Measurements from ENCODE around the gene NR1H4.
"Not testable (repeated sequence)": the region's sequence is repeated elsewhere in the genome, so short reads cannot be mapped to it uniquely, and the experiment has no call there.

Gene NR1H4

DNA sequence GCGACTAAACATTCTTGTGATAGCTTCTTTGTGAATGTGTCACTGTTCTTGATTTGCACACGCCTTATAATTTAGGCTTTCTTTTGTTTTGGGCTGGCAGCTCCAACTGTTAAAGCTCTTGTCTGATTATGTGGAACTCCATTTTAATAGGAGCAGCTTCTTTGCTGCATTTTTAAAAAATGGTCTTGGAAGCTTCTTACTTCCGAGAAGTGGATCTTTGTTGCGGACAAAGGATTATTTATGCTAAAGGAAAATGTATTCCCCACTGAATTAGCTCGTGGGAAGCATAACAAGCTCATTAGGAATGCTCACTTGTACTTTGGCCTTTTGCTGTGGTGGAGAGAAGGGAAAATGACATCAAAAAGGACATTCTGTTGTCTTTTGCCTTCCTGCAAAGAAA is 119.8 kb downstream of the NR1H4 start:
- DNase-seq (ENCODE audit: low spot score) = no peak
- CTCF ChIA-PET = interaction anchor here (0.7 kb wide), 1 partner anchor 14 kb away, joined by 3 read pairs; no protein-coding TSS in a partner anchor
- POLR2A ChIA-PET (ENCODE audit: low non-redundant PET) = interaction anchor here (0.6 kb wide), 1 partner anchor 102 kb away, joined by 4 read pairs; no protein-coding TSS in a partner anchor

DNA sequence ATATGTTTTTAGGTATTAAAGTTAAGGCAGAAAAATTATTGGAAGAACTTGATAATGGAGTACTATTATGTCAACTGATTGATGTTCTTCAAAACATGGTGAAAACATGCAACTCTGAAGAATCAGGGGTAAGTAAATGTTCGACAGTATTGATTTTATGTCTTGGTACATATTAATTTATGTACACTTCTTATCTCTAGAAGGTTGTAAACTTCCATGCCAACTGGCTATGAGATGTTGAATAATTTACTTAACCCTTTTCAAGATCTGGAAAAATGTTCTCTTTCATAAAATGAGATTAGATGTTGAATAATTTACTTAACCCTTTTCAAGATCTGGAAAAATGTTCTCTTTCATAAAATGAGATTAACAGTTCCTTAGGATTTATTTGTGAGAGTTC is 128.0 kb downstream of the NR1H4 start:
- ChIA-PET POLR2A (ENCODE audit: low non-redundant PET) (no interaction called here), CTCF (no interaction called here)
- TF ChIP-seq, protein P1, sequence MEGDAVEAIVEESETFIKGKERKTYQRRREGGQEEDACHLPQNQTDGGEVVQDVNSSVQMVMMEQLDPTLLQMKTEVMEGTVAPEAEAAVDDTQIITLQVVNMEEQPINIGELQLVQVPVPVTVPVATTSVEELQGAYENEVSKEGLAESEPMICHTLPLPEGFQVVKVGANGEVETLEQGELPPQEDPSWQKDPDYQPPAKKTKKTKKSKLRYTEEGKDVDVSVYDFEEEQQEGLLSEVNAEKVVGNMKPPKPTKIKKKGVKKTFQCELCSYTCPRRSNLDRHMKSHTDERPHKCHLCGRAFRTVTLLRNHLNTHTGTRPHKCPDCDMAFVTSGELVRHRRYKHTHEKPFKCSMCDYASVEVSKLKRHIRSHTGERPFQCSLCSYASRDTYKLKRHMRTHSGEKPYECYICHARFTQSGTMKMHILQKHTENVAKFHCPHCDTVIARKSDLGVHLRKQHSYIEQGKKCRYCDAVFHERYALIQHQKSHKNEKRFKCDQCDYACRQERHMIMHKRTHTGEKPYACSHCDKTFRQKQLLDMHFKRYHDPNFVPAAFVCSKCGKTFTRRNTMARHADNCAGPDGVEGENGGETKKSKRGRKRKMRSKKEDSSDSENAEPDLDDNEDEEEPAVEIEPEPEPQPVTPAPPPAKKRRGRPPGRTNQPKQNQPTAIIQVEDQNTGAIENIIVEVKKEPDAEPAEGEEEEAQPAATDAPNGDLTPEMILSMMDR (conservative IDR thresholded peaks at IDR 0.05; ENCODE audit: low read depth) = no peak
- no peak overlapping the region for H3K27ac ChIP-seq
- no peak for DNase-seq (ENCODE audit: low spot score)

More for the DNA sequence above, 119.8 kb downstream of the NR1H4 start:
- TF ChIP-seq, protein P1 (conservative IDR thresholded peaks at IDR 0.05; ENCODE audit: low read depth) = no peak
- no peak overlapping the region for H3K27ac ChIP-seq

DNA sequence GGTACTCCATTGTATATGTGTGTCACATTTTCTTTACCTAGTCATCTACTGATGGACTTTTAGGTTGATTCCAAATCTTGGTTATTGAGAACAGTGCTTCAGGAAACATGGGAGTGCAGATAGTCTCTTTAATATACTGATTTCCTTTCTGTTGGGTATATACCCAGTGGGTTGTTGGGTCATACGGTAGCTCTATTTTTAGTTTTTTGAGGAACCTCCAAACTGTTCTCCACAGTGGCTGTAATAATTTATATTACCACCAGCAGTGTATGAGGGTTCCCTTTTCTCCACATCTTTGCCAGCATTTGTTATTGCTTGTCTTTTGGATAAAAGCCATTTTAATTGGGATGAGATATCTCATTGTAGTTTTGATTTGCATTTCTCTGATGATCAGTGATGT is 129.3 kb downstream of the NR1H4 start:
- CTCF ChIA-PET; DNase-seq (ENCODE audit: low spot score); POLR2A ChIA-PET (ENCODE audit: low non-redundant PET); H3K27ac ChIP-seq: not testable (repeated sequence)

DNA sequence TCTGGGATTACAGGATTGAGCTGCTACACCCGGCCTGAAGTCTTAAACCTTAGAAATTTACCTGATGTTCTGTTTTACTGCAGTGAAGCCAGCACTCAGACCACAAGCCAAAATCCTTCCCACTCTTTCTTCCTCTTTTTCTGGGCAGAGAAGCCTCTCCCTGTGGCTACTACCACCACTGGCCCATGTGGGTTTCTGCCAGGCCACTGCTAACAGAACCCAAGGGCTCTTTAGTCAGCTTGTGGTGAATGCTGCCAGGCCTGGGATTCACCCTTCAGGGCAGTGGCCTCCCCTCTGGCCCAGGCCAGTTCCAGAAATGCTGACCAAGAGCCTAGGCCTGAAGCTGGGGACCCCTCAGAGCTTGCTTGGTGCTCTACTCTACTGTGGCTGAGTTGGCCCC is 135.1 kb downstream of the NR1H4 start:
- ChIA-PET CTCF (no interaction called here), POLR2A (ENCODE audit: low non-redundant PET) (no interaction called here)
- H3K27ac ChIP-seq = no peak overlapping the region
- TF ChIP-seq, protein P1 (conservative IDR thresholded peaks at IDR 0.05; ENCODE audit: low read depth) = no peak
- no peak for DNase-seq (ENCODE audit: low spot score)

DNA sequence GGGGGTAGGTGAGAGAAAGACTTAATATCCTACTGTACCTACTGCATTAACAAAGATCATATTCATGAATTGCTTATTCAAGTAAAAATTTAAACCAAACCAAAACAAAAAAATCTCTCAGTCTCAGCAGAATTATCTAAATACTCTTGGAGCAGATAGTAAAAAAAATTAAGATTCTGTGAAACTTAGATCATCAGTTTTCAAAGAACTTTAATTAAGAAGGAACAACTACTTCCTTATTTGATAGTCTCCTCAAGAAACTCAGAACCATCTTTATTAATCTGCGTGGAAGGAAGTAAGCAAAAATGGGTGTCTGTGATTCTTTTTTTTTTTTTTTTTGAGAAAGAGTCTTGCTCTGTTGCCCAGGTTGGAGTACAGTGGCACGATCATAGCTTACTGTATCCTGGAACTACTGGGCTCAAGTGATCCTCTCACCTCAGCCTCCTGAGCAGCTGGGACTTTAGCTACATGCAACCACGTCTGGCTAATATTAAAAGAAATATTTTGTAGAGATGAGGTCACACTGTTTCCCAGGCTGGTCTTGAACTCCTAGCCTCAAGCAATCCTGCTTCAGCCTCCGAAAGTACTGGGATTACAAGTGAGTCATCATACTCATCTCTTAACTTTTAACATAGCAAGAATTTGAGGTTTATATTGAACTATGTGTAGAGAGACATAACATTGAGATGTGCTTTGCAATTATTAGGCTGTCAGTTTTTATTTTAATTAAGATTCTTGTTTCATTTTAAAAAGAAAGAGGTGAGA is 137.2 kb downstream of the NR1H4 start:
- TF ChIP-seq, protein P1 (conservative IDR thresholded peaks at IDR 0.05; ENCODE audit: low read depth) = no peak
- H3K27ac ChIP-seq = no peak overlapping the region
- no peak for DNase-seq (ENCODE audit: low spot score)
- POLR2A ChIA-PET (ENCODE audit: low non-redundant PET) = no interaction called here
- CTCF ChIA-PET = interaction anchor here (0.5 kb wide), 1 partner anchor 1136 kb away, joined by 3 read pairs; no protein-coding TSS in a partner anchor

DNA sequence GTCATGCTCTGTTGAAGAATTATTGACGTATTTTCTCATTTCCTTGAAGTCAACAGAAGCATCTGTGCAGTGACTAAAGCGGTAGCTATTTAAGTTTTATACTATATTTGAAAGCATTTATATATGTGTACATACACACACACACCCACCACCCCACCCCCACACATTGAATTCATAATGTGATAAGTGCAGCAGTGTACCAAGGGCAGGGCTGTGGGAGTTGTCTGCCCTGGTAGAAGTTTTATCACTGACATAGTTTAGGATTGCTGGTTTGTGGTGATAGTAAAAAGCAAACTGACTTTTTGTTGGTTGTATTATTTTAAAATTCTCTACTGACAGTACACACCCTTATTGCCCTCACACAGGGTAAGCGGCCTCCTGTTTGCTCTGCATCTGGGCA is 138.9 kb downstream of the NR1H4 start:
- no peak overlapping the region for H3K27ac ChIP-seq
- TF ChIP-seq, protein P1 (conservative IDR thresholded peaks at IDR 0.05; ENCODE audit: low read depth) = no peak
- POLR2A ChIA-PET (ENCODE audit: low non-redundant PET) = no interaction called here
- CTCF ChIA-PET = no interaction called here
- no peak for DNase-seq (ENCODE audit: low spot score)

All from RWPE1 (cell line).